Keratinocyte (primary cell): ENCODE measurements around the gene ZNF493. TPM values are rescaled to one million over a fixed set of nuclear protein-coding genes. Genes with fewer than 3 reads are reported as not detected.

Source experiments
- DNase-seq: peaks from one replicate; pipeline ENCODE4 v3.0.0-alpha.2; 2011; ENCODE audit warnings: low read depth, missing footprints, low spot score
- FAIRE-seq: peaks from 2 replicates; lab custom pipeline; 2011; peaks lifted over from hg19 to GRCh38; lab: Jason Lieb, UNC
- H2AFZ ChIP-seq: 2 replicates; pipeline ENCODE4 v1.6.0; 2012; ENCODE audit warnings: low read length, control low read depth, inconsistent platforms; ENCODE audit not compliant: control insufficient read depth
- H3K27ac ChIP-seq: 2 replicates; pipeline ENCODE4 v1.5.1; 2011; ENCODE audit warnings: low read length; ENCODE audit not compliant: control insufficient read depth, insufficient read depth
- H3K27me3 ChIP-seq: 3 replicates; pipeline ENCODE4 v1.6.0; 2011; ENCODE audit warnings: low read length; ENCODE audit not compliant: control insufficient read depth, insufficient read depth; ENCODE audit errors: extremely low read depth
- H3K36me3 ChIP-seq, 2 experiments: 2 replicates in 1 of 2; 3 replicates in 1 of 2; pipeline ENCODE4 v1.5.1; 2011; ENCODE audit warnings: low read length in 2 of 2, mild to moderate bottlenecking in 1 of 2; ENCODE audit not compliant: control insufficient read depth in 2 of 2, insufficient read depth in 2 of 2; ENCODE audit errors: extremely low read depth in 1 of 2
- H3K4me1 ChIP-seq: 3 replicates; pipeline ENCODE4 v1.5.1; 2011; ENCODE audit warnings: low read length; ENCODE audit not compliant: control insufficient read depth, insufficient read depth; ENCODE audit errors: extremely low read depth
- H3K4me2 ChIP-seq: 3 replicates; pipeline ENCODE4 v1.6.0; 2011; ENCODE audit warnings: low read depth, low read length; ENCODE audit not compliant: control insufficient read depth, insufficient read depth; ENCODE audit errors: extremely low read depth
- H3K4me3 ChIP-seq, 3 experiments: fragments of 200-600 bp in 1 of 3; sonication (generic) in 1 of 3; 2 replicates in 2 of 3; 3 replicates in 1 of 3; pipeline ENCODE4 v1.5.1; 2011 to 2016; ENCODE audit warnings: low read length in 3 of 3, mild to moderate bottlenecking in 3 of 3, control low read depth in 2 of 3, inconsistent platforms in 1 of 3, low read depth in 1 of 3, mixed read lengths in 1 of 3, mixed run types in 1 of 3, moderate library complexity in 1 of 3; ENCODE audit not compliant: control insufficient read depth in 2 of 3, insufficient read depth in 2 of 3; ENCODE audit errors: extremely low read depth in 1 of 3
- H3K79me2 ChIP-seq: 2 replicates; pipeline ENCODE4 v1.6.0; 2012; ENCODE audit warnings: low read length; ENCODE audit not compliant: control insufficient read depth, insufficient read depth
- H3K9ac ChIP-seq: 3 replicates; pipeline ENCODE4 v1.6.0; 2011; ENCODE audit warnings: low read length; ENCODE audit not compliant: control insufficient read depth, insufficient read depth; ENCODE audit errors: extremely low read depth
- H3K9me1 ChIP-seq: 3 replicates; pipeline ENCODE4 v1.6.0; 2011; ENCODE audit warnings: low read length; ENCODE audit not compliant: control insufficient read depth, insufficient read depth; ENCODE audit errors: extremely low read depth
- H3K9me3 ChIP-seq: 2 replicates; pipeline ENCODE4 v1.5.1; 2012; ENCODE audit warnings: low read depth, low read length; ENCODE audit not compliant: control insufficient read depth
- H4K20me1 ChIP-seq: 3 replicates; pipeline ENCODE4 v1.6.0; 2011; ENCODE audit warnings: low read length; ENCODE audit not compliant: control insufficient read depth, insufficient read depth; ENCODE audit errors: extremely low read depth
- EZH2 ChIP-seq: IDR thresholded peaks from one replicate; pipeline ENCODE4 v1.6.1; 2012; ENCODE audit warnings: inconsistent platforms, mild to moderate bottlenecking, low read length, moderate library complexity
- dilution Hi-C: fragments of 300-500 bp; cut with MboI; formaldehyde crosslinking; loops from one replicate; pipeline ENCODE4 v1.7.0; 2020; ENCODE audit warnings: low sequenced_read_pairs; ENCODE audit not compliant: extremely low pct_ligation_motif_present
- polyA plus RNA-seq, 5 experiments: library from polyadenylated mRNA; depleted of rRNA in 3 of 5; stranded (reverse) in 3 of 5; stranded (forward) in 1 of 5; unstranded in 1 of 5; fragments of >200 nt; gene quantifications; 1 replicate in 1 of 5; 2 replicates in 3 of 5; 3 replicates in 1 of 5; pipeline versions ENCODE4 v1.2.1 to v1.2.3, GENCODE V29; 2011 to 2012; ENCODE audit warnings: missing spikeins in 2 of 5, low read depth in 1 of 5, low replicate concordance in 1 of 5
- TF ChIP-seq, protein P1 (sequence below), 3 experiments: IDR thresholded peaks in 1 of 3; conservative IDR thresholded peaks in 1 of 3; optimal IDR thresholded peaks in 1 of 3; 2 replicates in 2 of 3; 3 replicates in 1 of 3; pipeline versions ENCODE3 to v1.5.1; 2011; ENCODE audit warnings: low read length in 3 of 3, mild to moderate bottlenecking in 3 of 3, moderate library complexity in 2 of 3, control low read depth in 1 of 3, inconsistent platforms in 1 of 3; ENCODE audit not compliant: insufficient read depth in 2 of 3; ENCODE audit errors: extremely low read depth in 1 of 3

ZNF493 gene
- polyA plus RNA-seq, 1 donor (not counting 4 experiments of a cell fraction or from before 2014, with no cell fraction given), result 3.8 TPM

DNA sequence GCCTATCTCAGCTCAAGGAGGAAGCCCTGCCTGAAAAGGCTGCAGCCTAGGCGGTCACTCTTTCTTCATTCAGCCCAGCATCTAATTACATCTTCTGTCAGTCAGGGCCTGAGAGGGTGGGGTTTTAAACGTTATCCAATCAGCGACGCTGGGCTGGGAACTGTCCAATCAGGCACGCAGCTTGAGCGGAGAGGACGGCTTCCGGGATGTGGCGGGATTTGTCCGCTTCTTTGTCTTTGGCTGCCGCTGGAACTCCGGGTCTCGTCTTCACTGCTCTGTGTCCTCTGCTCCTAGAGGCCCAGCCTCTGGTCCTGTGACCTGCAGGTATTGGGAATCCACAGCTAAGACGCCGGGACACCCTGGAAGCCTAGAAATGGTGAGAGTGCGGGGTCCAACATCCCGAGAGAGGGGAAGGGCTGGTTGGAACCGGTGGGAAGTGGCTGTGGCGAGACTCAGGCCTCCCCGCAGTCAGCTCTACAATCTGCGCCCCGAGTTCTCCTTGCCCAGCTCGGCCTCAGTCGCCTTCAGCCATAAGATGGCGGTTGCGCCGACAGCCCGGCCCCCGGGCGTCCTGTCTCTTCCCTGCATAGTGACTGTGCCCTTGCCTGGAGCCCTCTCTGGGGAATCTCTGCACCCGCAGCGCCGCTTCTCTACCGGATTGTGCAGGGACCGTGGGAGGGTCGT, 38.0 kb upstream of the ZNF493 start, which contains the start of gene ZNF738:
TSS of gene ZNF738 (plus strand) at position 233 of the 684 bp plus-strand sequence. CDS start at position 374, 141 bp downstream.
- H3K36me3 ChIP-seq, result peaks cover 3% of the 10 kb centered on the region in 2 experiments
- H3K4me2 ChIP-seq, result peak within 1 kb of the TSS; percentile 71
- peak within 1 kb of the TSS; percentile 75 for H3K27ac ChIP-seq
- peak within 1 kb of the TSS; percentile 80 to 93 (median 88) for H3K4me3 ChIP-seq
- peak within 1 kb of the TSS; percentile 83 for H3K9ac ChIP-seq
- no peaks in the 10 kb centered on the region for H3K27me3 ChIP-seq
- peak; percentile 81 for FAIRE-seq
- H3K4me1 ChIP-seq, result no peaks in the 10 kb centered on the region
- DNase-seq, result peak; percentile 52
- no peaks in the 10 kb centered on the region for H3K9me1 ChIP-seq
- H3K9me3 ChIP-seq, result no peaks in the 10 kb centered on the region
- H4K20me1 ChIP-seq, result no peaks in the 10 kb centered on the region
- peaks cover 9% of the 10 kb centered on the region for H3K79me2 ChIP-seq
- TF ChIP-seq, protein P1, sequence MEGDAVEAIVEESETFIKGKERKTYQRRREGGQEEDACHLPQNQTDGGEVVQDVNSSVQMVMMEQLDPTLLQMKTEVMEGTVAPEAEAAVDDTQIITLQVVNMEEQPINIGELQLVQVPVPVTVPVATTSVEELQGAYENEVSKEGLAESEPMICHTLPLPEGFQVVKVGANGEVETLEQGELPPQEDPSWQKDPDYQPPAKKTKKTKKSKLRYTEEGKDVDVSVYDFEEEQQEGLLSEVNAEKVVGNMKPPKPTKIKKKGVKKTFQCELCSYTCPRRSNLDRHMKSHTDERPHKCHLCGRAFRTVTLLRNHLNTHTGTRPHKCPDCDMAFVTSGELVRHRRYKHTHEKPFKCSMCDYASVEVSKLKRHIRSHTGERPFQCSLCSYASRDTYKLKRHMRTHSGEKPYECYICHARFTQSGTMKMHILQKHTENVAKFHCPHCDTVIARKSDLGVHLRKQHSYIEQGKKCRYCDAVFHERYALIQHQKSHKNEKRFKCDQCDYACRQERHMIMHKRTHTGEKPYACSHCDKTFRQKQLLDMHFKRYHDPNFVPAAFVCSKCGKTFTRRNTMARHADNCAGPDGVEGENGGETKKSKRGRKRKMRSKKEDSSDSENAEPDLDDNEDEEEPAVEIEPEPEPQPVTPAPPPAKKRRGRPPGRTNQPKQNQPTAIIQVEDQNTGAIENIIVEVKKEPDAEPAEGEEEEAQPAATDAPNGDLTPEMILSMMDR (optimal IDR thresholded peaks at IDR 0.05 in 1 of 3, IDR thresholded peaks at IDR 0.05 in 1 of 3, conservative IDR thresholded peaks at IDR 0.05 in 1 of 3; ENCODE audit: extremely low read depth in 1 of 3, insufficient read depth in 2 of 3, low read length in 3 of 3), result no peak
- TF ChIP-seq EZH2, result no peak
- dilution Hi-C loops, result no loop called here
- peak within 1 kb of the TSS; percentile 98 for H2AFZ ChIP-seq

- Histone ChIP-seq H3K27ac (no peak overlapping the region), H3K36me3 (peaks cover 3 to 8% of the 10 kb centered on the region in 2 experiments), H3K79me2 (peaks cover 12% of the 10 kb centered on the region), H4K20me1 (no peaks in the 10 kb centered on the region), H3K4me2 (no peak overlapping the region), H3K4me3 (no peak overlapping the region), H2AFZ (no peak overlapping the region), H3K27me3 (no peaks in the 10 kb centered on the region), H3K9ac (no peak overlapping the region), H3K4me1 (no peaks in the 10 kb centered on the region), H3K9me3 (no peaks in the 10 kb centered on the region), H3K9me1 (no peaks in the 10 kb centered on the region)
- DNase-seq, result no peak
- no peak for FAIRE-seq
- dilution Hi-C loops, result no loop called here
- TF ChIP-seq EZH2, result no peak
- TF ChIP-seq, protein P1 (optimal IDR thresholded peaks at IDR 0.05 in 1 of 3, IDR thresholded peaks at IDR 0.05 in 1 of 3, conservative IDR thresholded peaks at IDR 0.05 in 1 of 3; ENCODE audit: extremely low read depth in 1 of 3, insufficient read depth in 2 of 3, low read length in 3 of 3), result no peak
These were observed 34.6 kb upstream of the ZNF493 start for GRCh38 chr19:21362291-21362690.
